GM12892 (cell line): ENCODE measurements around the gene MPG.

Source experiments
- DNase-seq: peaks from one replicate; pipeline ENCODE4 v3.0.0; 2011; ENCODE audit not compliant: insufficient read length
- FAIRE-seq: peaks from 2 replicates; lab custom pipeline; 2011; peaks lifted over from hg19 to GRCh38; lab: Jason Lieb, UNC
- POLR2A ChIP-seq: IDR thresholded peaks from 2 replicates; pipeline ENCODE4 v1.6.1; 2011; ENCODE audit warnings: low read depth, low read length, control low read depth
- POLR2AphosphoS5 ChIP-seq: IDR thresholded peaks from 2 replicates; pipeline ENCODE4 v1.6.1; 2011; ENCODE audit warnings: low read depth, low read length, control low read depth
- TAF1 ChIP-seq: IDR thresholded peaks from 2 replicates; pipeline ENCODE4 v1.6.1; 2011; ENCODE audit warnings: low read depth, mild to moderate bottlenecking, control low read depth, low read length, borderline replicate concordance

MPG gene

DNA sequence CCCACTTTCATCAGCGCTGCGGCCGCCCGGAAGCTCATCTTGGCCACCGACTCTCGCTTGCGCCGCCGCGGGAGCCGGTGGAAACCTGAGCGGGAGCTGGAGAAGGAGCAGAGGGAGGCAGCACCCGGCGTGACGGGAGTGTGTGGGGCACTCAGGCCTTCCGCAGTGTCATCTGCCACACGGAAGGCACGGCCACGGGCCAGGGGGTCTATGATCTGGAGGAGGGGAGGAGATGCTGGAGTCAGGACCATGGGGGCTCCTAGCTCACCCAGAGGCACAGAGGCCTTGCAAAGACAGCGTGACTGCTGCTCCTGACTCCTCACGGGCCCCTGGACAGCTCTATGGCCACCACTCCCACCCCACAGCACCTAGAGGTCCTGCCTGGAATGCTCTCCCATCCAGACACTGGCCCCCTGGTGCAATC lies 15.0 kb upstream of the MPG start:
- no peak for FAIRE-seq
- TF ChIP-seq TAF1 (no peak), POLR2A (no peak)
- no peak for DNase-seq

DNA sequence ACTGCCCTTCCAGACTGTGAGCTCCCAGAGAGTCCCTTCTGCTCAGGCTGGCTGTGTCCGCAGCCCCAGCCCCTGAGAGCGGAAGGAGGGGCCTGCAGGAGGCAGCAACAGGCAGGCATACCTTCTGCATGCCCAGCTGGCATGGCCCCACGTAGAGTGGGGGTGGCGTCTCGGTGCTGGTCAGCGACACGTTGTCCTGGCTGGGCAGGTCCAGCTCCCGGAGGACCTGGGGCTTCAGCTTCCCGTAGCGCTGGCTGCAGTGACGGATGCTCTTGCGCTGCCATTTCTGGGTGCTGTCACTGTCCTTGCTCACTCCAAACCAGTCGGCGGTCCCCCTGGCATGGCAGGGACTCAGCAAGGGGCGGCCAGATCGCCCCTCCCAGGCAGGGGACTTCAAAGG lies 14.6 kb upstream of the MPG start:
- FAIRE-seq (no peak), DNase-seq (no peak)
- TF ChIP-seq POLR2AphosphoS5 (no peak), TAF1 (no peak), POLR2A (no peak)

DNA sequence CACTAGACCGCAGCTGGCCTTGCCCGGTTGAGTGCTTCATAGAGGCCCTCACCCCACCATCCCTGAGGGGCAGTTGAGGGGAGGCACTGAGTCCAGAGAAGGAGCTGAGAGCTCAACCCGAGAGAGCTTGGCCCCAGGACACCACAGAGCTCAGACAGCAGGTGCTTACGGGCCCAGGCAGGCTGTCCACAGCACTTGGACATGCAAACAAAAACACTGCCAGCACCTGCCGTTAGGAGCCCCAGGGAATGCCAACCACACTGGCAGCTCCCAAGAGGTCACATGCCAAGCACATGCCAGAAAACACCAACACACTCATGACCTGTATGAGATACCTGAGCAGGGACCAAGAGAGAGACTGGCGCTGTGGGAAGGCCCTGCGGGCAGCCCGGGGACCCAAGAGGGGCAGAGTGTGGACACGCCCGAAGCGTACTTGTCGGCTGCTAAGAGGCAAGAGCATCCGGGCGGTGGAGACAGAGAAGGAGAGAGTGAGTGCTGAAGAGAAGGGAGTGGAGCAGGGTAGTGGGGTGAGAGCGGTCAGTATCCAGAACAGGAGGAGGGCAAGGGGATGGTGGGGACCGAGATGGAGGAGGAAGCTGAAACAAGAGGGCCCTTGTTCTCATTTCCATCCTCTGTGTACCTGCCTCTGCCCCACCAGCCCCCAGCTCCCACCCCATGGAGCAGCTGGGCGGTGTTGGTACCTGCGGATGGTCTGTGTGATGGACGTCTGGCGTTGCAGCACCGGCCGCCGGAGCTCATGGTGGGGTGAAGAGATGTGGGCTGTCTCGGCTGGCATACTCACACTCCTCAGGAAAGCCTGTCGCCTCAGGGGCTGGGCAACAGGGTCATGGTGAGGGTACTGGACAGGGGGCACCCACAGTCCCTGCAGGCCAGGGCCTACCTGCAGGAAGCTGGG lies 13.8 kb upstream of the MPG start:
- DNase-seq (no peak), FAIRE-seq (no peak)
- TF ChIP-seq POLR2A (no peak), TAF1 (no peak), POLR2AphosphoS5 (no peak)

DNA sequence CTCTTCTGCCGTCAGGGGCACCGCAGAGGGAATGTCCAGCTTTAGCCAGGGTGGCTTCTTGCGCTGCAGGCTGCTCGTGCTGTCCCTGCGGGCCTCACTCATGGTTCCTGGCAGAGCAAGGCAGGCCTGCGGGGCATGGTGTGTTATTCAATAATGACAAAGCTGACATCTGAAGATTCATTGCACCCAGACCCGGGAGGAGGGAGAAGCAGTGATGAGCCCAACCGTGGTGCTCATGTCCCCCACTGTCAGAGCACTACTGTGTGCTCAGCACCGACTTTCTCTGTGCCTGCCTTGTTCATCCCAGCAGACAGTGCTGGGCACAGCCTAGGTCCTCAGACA lies 13.1 kb upstream of the MPG start:
- no peak for DNase-seq
- no peak for FAIRE-seq
- TF ChIP-seq POLR2AphosphoS5, result no peak
- no peak for TF ChIP-seq TAF1
- TF ChIP-seq POLR2A, result no peak

DNA sequence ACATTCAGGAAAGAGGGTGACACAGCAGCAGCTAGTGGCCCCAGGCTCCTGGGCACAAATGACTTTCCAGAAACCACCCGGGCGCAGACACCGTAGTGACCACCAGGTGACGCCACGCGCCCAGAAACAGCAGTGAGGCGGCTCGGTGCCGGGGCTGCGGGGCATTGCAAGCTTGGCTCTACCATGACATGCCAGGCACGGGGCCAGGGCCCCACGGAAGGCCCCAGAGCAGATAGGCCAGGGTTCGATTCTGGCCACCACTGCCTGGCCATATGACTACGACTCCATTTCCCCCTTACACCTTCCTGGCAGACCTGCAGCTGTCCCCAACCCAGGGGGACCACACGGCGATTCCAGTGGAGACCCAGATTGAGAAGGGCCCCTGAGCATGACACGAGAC lies 12.3 kb upstream of the MPG start:
- peak; percentile 88 for FAIRE-seq
- peak; percentile 94 for DNase-seq
- no peak for TF ChIP-seq TAF1
- TF ChIP-seq POLR2AphosphoS5, result no peak
- no peak for TF ChIP-seq POLR2A

DNA sequence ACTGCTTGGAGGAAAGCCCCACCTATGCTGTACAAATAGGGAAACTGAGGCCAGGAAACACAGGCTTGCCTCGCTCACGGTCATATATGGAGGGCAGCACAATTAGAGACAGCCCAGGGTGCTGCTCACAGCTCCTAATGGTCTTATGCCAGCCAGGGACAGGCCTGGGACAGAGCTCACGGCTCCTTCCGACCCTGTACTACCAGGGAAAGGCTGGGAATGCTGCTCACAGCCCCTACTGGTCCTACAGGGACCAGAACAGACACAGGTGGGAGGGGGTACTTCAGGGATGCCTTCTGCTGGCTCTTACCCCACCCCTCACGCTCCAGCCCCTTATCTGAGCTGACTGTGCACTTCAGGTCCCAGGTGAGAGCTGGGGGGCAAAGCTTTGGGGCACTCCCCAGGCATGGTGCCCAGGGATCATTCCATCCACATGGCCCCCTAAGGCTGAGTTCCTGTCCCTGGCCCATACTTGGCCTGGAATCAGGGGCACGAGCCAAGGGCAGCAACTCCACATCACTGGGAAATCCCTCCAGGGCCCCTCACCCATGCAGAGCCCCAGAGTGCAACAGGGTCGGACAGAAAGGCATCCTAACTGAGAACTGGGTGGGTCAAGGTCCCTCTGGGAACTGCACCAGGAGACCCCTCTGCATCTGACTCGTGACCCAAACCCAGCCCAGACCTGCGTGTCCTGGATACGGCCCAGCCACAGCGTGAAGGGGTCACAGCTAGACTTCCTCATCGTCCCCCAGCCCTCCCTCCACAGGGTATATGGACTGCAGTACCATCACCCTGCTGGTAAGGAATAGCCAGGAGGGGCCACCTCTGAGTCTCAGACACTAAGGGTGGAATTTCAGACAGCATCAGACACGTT lies 11.5 kb upstream of the MPG start:
- DNase-seq, result no peak
- no peak for TF ChIP-seq TAF1
- TF ChIP-seq POLR2AphosphoS5, result no peak
- TF ChIP-seq POLR2A, result no peak

DNA sequence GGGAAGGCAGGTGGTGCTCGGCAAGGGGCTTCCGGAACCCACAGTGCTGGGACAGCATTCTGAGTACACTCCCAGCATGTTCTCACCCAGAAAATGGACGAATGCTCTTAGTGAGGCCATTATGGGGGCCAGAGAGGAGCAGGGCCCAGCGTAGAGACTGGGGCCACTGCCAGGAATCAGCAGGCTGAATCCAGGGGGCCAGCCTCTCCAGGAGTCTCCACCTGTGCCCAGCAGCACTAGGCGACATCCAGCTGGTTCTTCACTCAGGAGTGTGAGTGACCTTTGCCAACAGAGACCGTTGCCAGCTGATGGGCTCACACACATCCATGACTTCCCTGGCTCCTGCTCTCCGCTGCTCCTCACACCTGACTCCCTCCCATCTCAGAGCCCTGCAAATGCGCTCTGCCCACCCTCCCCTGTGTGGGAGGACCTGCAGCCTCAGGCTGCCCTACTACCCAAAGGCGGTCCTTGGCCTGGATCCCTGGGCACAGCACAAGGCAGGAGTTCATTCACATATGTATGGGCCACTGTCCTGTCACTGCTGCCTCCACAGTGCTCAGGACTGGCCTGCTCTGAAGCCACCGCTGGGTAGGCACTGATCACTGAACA lies 10.7 kb upstream of the MPG start:
- TF ChIP-seq POLR2A, result no peak
- TF ChIP-seq POLR2AphosphoS5, result no peak
- no peak for TF ChIP-seq TAF1
- DNase-seq, result no peak
- no peak for FAIRE-seq

More for the DNA sequence above, 11.5 kb upstream of the MPG start:
- FAIRE-seq, result no peak

DNA sequence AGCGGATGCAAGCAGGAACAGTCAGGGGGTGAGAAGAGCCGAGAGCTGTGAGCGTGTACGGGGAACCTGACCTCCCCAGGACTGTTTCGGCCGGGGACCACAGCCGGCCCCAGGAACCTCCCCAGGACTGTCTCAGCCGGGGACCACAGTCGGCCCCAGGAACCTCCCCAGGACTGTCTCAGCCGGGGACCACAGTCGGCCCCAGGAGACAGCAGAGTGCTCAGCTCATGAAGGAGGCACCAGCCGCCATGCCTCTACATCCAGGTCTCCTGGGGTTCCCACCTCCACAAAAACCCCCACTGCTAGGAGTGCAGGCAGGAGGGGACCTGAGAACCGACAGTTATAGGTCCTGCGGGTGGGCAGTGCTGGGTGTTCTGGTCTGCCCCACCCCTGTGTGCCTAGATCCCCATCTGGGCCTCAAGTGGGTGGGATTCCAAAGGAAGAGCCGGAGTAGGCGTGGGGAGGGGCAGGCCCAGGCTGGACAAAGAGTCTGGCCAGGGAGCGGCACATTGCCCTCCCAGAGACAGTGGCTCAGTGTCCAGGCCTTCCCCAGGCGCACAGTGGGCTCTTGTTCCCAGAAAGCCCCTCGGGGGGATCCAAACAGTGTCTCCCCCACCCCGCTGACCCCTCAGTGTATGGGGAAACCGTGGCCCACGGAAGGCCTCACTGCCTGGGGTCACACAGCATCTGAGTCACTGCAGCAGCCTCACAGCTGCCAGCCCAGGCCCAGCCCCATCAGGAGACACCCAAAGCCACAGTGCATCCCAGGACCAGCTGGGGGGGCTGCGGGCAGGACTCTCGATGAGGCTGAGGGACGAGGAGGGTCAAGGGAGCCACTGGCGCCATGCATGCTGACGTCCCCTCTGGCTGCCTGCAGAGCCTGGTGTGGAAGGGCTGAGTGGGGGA lies 9.9 kb upstream of the MPG start:
- TF ChIP-seq POLR2A (no peak), POLR2AphosphoS5 (no peak), TAF1 (no peak)
- FAIRE-seq (no peak), DNase-seq (no peak)

DNA sequence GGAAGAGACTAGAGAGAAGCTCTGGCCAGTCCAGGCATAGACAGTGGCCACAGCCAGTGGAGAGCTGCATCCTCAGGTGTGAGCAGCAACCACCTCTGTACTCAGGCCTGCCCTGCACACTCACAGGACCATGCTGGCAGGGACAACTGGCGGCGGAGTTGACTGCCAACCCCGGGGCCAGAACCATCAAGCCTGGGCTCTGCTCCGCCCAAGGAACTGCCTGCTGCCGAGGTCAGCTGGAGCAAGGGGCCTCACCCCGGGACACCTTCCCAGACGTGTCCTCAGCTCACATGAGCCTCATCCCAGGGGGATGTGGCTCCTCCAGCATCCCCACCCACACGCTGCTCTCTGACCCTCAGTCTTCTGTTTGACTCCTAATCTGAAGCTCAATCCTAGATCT lies 8.8 kb upstream of the MPG start:
- no peak for TF ChIP-seq POLR2A
- no peak for TF ChIP-seq POLR2AphosphoS5
- no peak for TF ChIP-seq TAF1
- FAIRE-seq, result no peak
- no peak for DNase-seq

DNA sequence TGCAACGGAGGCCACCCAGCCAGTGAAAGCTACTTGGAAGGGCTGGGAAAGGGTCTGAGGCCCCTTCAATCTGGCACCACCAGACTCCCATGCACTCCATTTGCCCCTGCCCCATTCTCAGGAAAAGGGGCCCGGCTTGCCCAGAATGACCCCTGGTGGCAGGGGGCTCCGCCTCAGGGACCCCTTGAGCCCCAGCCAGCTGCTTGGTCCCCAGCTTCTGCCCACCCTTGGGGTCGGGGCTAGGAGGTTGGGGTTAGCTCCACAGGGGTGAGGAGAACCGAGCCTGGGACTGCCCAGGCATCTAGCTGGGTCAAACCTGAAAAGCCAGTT lies 6.8 kb upstream of the MPG start:
- DNase-seq (no peak), FAIRE-seq (no peak)
- TF ChIP-seq TAF1, result no peak
- no peak for TF ChIP-seq POLR2AphosphoS5
- no peak for TF ChIP-seq POLR2A

DNA sequence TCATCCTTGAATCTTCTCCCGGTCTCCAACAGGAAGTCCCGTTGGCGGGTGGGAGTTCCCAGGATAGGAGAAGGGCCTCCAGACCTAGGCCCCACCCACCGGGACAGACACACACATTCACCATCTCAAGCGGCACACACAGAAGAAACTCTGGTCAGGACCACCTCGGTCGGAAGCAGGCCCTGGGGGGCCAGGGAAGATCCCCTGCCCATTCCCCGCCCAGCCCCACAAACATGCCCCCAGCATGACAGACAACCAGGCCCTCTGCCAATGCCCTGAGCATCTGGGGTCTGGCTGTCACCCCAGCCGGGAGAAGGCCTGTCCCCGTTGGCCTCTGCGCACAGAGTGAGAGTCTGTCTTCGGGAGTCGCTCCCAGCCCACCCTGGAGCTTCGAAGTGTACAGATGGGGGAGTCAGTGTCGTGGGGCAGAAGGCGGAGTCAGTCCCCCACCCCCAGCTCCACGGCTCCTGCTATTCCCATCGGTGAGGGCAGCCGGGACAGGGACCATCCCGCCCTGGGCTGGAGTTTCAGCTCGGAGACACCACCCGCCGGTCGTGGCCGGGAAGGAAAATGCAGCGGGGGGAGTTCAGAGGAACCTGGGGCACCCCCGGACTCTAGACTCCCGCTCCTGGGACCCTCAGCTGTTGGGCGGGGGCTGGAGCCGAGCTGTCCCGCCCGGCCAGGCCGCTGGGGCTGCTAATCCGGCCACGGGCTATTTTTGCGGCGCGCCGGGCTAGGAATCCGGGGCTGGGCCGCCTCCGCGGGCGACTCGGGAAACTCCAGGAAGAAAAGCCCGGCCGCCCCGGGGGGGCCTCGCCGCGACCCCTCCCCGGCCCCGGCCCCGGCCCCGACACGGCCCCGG lies 6.3 kb upstream of the MPG start:
- FAIRE-seq, result no peak
- TF ChIP-seq POLR2A, result no peak
- TF ChIP-seq POLR2AphosphoS5, result no peak
- no peak for TF ChIP-seq TAF1
- DNase-seq, result peak; percentile 52
